Progenitor cell of endocrine pancreas (in vitro differentiated cells): ENCODE results near the gene RTKN. TPM values are rescaled to one million over a fixed set of nuclear protein-coding genes. Genes with fewer than 3 reads are reported as not detected.
"Not testable (repeated sequence)": the region's sequence is repeated elsewhere in the genome, so short reads cannot be mapped to it uniquely, and the experiment has no call there.

ENCODE experiments used
- DNase-seq: peaks from one replicate; pipeline ENCODE4 v3.0.0; 2021; ENCODE audit warnings: low spot score; ENCODE audit not compliant: unreplicated experiment
- H3K27ac Mint-ChIP-seq: 2 replicates; pipeline ENCODE4 v1.8.0; 2021; ENCODE audit warnings: mild to moderate bottlenecking, moderate library complexity, mixed read lengths
- H3K27me3 Mint-ChIP-seq: 2 replicates; pipeline ENCODE4 v1.8.0; 2021; ENCODE audit warnings: mixed read lengths
- H3K36me3 Mint-ChIP-seq: 2 replicates; pipeline ENCODE4 v1.8.0; 2022; ENCODE audit warnings: mixed read lengths; ENCODE audit not compliant: insufficient read depth
- H3K4me1 Mint-ChIP-seq: 2 replicates; pipeline ENCODE4 v1.8.0; 2021; ENCODE audit warnings: low read depth, mixed read lengths
- H3K4me3 Mint-ChIP-seq: 2 replicates; pipeline ENCODE4 v1.8.0; 2021; ENCODE audit warnings: low read depth, mild to moderate bottlenecking, moderate library complexity, mixed read lengths
- H3K9me3 Mint-ChIP-seq: 2 replicates; pipeline ENCODE4 v1.8.0; 2021; ENCODE audit warnings: low read depth, mixed read lengths
- total RNA-seq: library from RNA; stranded (reverse); gene quantifications from 2 replicates; pipeline ENCODE4 v1.2.1, GENCODE V29; 2021
- TF ChIP-seq, protein P1 (sequence below): fragments of 200-600 bp; sonication (generic); IDR thresholded peaks from one replicate; pipeline ENCODE4 v1.5.0; 2021; ENCODE audit warnings: antibody characterized with exemption, mild to moderate bottlenecking; ENCODE audit not compliant: unreplicated experiment

Gene RTKN
- total RNA-seq, 1 donor from 2014 or later = 129 TPM

- peaks cover 7% of the 10 kb centered on the region for H3K4me1 Mint-ChIP-seq
- H3K27me3 Mint-ChIP-seq = peaks cover 4% of the 10 kb centered on the region
- H3K4me3 Mint-ChIP-seq = peak overlapping the region; percentile 94
- TF ChIP-seq, protein P1, sequence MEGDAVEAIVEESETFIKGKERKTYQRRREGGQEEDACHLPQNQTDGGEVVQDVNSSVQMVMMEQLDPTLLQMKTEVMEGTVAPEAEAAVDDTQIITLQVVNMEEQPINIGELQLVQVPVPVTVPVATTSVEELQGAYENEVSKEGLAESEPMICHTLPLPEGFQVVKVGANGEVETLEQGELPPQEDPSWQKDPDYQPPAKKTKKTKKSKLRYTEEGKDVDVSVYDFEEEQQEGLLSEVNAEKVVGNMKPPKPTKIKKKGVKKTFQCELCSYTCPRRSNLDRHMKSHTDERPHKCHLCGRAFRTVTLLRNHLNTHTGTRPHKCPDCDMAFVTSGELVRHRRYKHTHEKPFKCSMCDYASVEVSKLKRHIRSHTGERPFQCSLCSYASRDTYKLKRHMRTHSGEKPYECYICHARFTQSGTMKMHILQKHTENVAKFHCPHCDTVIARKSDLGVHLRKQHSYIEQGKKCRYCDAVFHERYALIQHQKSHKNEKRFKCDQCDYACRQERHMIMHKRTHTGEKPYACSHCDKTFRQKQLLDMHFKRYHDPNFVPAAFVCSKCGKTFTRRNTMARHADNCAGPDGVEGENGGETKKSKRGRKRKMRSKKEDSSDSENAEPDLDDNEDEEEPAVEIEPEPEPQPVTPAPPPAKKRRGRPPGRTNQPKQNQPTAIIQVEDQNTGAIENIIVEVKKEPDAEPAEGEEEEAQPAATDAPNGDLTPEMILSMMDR = no peak
- H3K9me3 Mint-ChIP-seq = no peaks in the 10 kb centered on the region
- H3K36me3 Mint-ChIP-seq = peaks cover 14% of the 10 kb centered on the region
- no peak overlapping the region for H3K27ac Mint-ChIP-seq
- DNase-seq = no peak
These were observed 18.3 kb downstream of the RTKN start for GRCh38 chr2:74423231-74424095.

DNA sequence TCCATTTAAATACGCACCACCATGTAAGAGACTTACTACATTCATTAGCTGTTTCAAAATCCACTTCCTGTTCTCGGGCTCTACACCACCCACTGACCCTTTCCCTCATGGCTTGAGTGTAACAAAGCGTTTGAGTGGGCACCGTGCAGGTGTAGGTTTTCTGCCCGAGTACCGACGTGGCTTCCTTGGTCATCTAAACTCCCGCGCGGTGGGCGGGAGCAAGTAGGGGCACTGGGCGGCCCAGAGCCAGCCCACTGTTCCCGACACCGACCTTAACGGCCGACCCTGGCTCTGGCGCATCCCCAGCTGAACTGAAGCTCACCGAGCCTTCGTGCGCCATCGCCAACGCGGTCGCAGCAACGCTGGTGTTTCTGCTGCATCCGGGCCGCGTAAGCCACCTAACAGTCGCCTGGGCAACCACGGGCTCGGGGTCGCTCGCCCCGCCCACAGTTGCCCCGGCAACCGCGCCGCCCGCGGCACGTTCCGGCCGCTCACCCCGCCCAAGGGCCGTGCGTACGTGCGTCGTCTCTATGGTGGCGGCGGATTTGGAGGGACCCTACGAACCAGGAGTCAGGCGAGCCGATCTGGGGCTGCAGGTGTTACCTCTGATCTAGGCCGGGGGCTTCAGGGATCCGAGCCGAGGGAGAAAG is 20.4 kb downstream of the RTKN start, which contains the start of the genes C2orf81 and WDR54:
TSS of gene C2orf81 (minus strand) at position 399 of the 650 bp plus-strand sequence. CDS start at position 340, 59 bp downstream.
TSS of gene WDR54 (plus strand) at position 510 of the 650 bp plus-strand sequence. CDS start 424 bp downstream, outside the sequence.
- DNase-seq = peak; percentile 86
- peaks cover 4% of the 10 kb centered on the region for H3K27me3 Mint-ChIP-seq
- H3K9me3 Mint-ChIP-seq = no peaks in the 10 kb centered on the region
- peaks cover 5% of the 10 kb centered on the region for H3K36me3 Mint-ChIP-seq
- H3K27ac Mint-ChIP-seq = peak within 1 kb of the TSS; percentile 92
- TF ChIP-seq, protein P1 = no peak
- H3K4me3 Mint-ChIP-seq = peak within 1 kb of the TSS; percentile 94
- peaks cover 7% of the 10 kb centered on the region for H3K4me1 Mint-ChIP-seq

- not testable (repeated sequence) for H3K36me3 Mint-ChIP-seq, H3K9me3 Mint-ChIP-seq, H3K4me1 Mint-ChIP-seq, H3K27me3 Mint-ChIP-seq, DNase-seq
- peak overlapping the region; percentile 92 for H3K27ac Mint-ChIP-seq
- peak overlapping the region; percentile 94 for H3K4me3 Mint-ChIP-seq
These were observed 21.2 kb downstream of the RTKN start for GRCh38 chr2:74420443-74421103.

GRCh38 chr2:74420006-74420405 is 21.7 kb downstream of the RTKN start:
- Mint-ChIP-seq H3K4me1 (peaks cover 7% of the 10 kb centered on the region), H3K27ac (no peak overlapping the region), H3K27me3 (peaks cover 4% of the 10 kb centered on the region), H3K36me3 (no peaks in the 10 kb centered on the region), H3K9me3 (no peaks in the 10 kb centered on the region), H3K4me3 (peak overlapping the region; percentile 37)
- no peak for DNase-seq
- TF ChIP-seq, protein P1 = no peak

DNA sequence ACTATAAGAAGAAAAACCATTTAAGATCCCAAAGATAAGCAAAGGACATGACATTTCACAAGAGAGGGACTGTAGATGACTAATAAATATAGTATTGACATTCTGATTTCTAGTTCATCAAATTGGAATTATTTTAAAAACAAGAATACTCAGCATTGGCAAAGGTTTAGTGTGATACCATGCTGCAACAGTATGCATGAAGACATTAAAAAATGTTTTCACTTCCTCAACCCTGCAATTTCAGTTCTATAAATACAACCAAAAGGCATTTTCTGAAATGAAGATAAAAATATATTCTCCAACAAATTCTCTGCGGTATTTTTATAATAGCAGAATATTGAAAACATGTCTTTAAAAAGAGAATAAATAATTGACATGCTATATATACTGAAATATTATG is 22.4 kb downstream of the RTKN start:
- TF ChIP-seq, protein P1 = no peak
- H3K4me1 Mint-ChIP-seq = peaks cover 7% of the 10 kb centered on the region
- H3K27ac Mint-ChIP-seq = no peak overlapping the region
- H3K4me3 Mint-ChIP-seq = no peak overlapping the region
- H3K27me3 Mint-ChIP-seq = peaks cover 4% of the 10 kb centered on the region
- no peaks in the 10 kb centered on the region for H3K9me3 Mint-ChIP-seq
- DNase-seq = no peak
- H3K36me3 Mint-ChIP-seq = no peaks in the 10 kb centered on the region
